Stimulated activated CD8-positive, alpha-beta memory T cell treated with anti-CD3 and anti-CD28 coated beads, Interleukin-12 subunit alpha, Interleukin-12 subunit beta, amount 100 ng/mL, for 24 hours (primary cell): ENCODE data around the gene DNAJB12.
A peak's percentile ranks its signal among the peaks of the same experiment; 100 is the strongest.
"Not testable (repeated sequence)": the region's sequence is repeated elsewhere in the genome, so short reads cannot be mapped to it uniquely, and the experiment has no call there.

Experiments
- DNase-seq: peaks from one replicate; pipeline ENCODE4 v3.0.0-alpha.2; 2020; ENCODE audit errors: extremely low read depth

The DNAJB12 gene

GRCh38 chr10:72331575-72332422 is 22.9 kb downstream of the DNAJB12 start:
- peak; percentile 71 for DNase-seq

- DNase-seq, result no peak
Measured at GRCh38 chr10:72330069-72330426, 24.7 kb downstream of the DNAJB12 start.

DNA sequence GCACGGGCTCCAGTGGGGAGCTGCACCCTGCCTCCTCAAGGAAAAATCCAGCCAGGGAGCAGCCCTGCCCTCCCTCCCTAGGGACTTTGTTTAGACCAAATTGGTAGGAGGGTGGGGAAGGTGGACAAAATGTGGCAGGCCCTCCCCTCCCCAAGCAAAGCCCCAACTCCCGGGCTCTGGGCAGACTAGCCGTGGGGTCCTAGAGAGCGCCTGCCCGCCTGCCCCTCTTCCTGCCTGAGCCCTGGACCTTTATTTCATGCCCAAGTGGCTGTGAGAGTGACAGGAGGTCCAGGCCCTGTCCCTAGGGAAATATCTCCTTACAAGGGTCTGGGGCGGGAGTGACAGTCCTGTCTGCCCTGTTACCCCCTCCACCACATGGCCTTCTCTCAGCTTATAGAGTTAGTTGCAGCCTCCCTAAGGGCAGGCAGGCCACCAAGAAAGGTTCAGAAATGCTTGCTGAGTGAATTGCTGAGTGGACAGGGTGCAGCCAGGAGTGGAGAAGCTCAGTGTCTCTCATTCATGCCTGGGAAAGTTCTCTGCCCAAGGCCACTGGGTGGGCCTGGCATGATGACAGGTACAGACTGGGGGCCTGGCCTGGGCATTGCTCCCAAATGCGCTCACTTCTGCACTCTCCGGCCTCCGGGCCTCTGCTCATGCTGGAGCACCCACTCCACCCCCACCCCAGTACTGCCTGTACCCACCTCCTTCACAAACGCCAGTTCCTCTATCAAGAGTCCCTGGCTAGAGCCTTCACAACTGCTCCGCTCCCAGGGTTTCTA is 25.2 kb downstream of the DNAJB12 start:
- no peak for DNase-seq

DNA sequence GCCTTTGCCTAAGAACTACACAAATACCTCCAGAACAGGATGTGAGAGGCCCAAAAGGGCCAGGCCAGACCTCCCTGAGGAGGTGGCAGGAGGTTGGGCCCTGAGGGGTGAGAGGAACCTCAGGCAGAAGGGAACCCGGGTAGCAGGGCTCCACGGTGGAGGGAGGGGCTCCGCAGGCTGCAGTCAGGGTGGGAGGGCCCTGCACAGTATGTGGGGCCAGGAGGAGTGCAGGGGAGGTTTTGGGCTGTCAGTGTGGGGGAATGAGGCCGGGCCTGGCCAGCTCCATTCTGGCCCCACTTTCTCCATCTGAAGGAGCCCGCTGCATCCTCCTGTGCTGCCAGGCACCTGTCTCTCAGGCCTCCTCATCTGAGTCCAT is 25.9 kb downstream of the DNAJB12 start:
- no peak for DNase-seq

DNA sequence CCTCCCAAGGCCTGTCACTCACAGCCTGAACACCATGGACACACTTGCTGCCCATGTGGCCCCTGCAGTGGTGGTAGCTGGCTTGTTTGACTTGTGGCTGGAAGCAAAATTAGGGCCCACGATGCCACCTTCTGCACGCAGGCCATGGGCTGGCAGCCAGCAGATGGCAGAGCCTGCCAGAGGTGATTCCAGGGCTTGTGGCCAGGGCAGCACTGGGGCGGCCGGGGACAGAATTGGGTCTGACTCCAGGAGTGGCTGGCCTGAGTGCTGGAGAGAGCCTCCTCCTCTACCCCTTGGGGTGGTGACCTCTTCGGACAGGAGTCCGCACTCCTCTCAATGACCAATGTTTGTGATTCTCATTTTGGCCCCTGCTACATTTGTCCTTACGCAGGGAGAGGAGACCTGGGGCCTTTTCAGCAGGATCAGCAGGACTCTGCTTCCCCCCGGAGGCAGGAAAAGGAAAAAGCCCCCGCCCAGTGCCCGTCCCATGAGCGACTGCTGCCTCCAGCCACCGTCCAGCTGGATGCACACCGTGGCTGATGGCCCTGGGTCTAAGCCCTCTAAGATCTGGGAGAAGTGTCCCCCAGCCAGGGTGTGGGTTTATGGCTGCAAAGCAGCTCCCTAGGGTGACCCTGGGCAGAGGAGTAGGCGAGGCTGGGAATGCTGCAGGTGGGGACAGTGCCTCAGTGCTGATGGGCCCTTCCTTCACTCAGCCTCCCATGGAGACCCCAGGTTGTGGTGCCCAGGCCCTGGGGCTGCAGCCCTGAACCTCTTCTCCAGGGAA is 26.5 kb downstream of the DNAJB12 start:
- DNase-seq, result no peak

GRCh38 chr10:72326665-72327603 is 27.8 kb downstream of the DNAJB12 start:
- DNase-seq, result not testable (repeated sequence)

GRCh38 chr10:72325243-72326175 is 29.2 kb downstream of the DNAJB12 start:
- DNase-seq, result not testable (repeated sequence)

DNA sequence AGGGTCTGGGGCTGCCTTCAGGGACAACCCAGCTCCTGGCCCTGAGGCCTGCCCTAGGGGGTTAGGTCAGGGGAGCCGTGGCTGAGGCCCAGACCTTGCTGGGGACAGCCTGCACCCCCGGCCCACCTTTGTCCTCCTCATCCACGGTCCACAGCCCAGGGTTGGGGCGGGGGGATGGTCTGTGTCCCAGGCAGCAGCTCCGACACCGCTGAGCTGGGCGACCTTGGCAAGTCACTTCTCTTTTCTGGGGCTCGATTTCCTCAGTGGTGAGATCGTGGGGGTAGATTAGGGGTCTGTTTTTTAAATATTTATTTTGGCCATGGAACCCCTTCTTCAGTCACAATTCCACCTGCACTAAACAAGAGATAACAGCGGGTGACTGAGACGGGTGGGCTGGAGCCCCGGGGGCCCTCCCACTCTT is 30.9 kb downstream of the DNAJB12 start:
- DNase-seq, result no peak

- DNase-seq, result no peak
Measured at GRCh38 chr10:72323108-72323749, 31.5 kb downstream of the DNAJB12 start.

DNA sequence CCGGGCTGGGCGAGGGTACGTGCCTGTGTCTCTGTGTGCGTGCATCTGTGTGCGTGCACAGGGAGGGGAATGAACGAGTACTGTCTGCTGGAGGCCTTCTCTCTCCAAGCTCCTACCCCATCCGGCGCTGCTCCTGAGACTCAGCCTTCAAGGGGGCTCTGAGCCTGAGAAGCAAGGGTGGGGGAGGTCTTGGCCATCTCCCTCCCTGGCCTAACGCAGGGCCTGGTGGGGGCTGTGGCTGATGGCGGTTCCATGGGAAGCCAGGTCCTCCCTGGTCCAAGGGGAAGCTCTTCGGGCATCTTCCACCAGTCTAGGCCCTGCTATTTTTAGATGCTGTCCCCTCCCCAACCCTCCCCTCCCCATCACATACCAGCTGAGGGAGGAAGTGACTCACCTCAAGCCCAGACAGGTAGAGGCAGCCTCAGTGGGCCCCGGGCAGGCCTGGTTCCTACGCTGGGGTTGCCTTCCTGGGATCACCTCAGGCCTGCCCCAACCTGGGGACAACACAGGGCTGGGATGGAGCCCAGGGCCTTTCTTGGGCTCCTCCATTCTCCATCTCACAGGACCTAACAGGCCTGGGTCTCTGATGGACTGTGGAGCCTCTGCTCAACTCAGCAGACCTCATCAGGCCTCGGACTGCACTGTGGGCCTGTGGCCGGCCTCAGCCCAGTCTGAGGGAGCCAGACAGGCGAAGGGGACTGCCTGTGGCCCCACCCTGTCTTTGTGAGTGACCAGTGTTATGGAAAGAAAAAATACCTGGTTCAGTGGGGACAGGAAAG is 32.2 kb downstream of the DNAJB12 start:
- DNase-seq, result no peak

- no peak for DNase-seq
Measured at GRCh38 chr10:72322030-72322279, 32.8 kb downstream of the DNAJB12 start.

- no peak for DNase-seq
Measured at GRCh38 chr10:72321248-72322029, 33.3 kb downstream of the DNAJB12 start.

- DNase-seq, result no peak
Measured at GRCh38 chr10:72320676-72321247, 34.0 kb downstream of the DNAJB12 start.

DNA sequence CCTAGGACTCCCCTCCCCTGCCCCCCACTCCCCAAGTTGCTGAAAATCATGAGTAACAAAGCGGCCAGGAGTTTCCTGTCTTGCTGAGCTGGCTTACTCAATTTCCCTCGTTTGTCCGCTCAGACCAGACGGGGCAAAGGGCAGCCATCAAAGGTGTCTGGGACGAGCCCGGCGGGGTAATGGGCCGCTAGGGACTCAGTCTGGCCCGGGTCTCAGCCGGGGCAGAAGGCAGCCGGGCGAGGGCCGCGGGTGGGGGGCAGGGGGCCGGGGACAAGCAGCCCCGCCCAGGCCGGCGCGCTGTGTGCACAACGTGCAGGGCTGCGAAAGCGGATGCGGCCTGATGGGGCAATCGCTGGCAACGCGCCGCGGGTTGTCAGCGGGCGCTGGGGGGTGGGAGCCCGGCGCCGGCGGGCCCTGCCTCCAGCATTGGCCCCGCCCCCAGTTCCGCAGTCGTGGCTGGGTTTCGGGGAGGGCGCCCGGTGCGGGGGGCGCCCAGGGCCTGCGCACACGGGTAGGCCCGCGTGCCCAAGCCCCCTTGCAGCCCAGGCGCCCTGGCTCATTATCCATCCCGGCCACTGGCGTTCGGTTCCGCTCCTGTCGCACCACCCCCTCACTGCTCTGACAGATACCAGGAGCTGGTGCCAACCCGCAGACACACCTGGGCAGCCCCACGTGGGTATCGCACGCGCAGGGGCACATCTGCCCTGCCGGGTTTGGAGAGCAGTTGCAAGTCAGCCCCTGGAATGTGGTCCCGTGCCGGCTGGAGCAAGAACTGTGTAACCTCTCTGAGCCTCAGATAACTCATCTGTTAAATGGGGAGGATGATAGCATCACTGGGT is 35.1 kb downstream of the DNAJB12 start:
- DNase-seq, result peak; percentile 75

- DNase-seq, result no peak
Measured at GRCh38 chr10:72318418-72319262, 36.1 kb downstream of the DNAJB12 start.
